Left ventricle myocardium inferior (tissue), 1 donor: Measurements from ENCODE around the gene ASIC2. TPM values are rescaled to one million over a fixed set of nuclear protein-coding genes. Genes with fewer than 3 reads are reported as not detected.

Experiments used
- DNase-seq: peaks from one replicate; pipeline ENCODE4 v3.0.0-alpha.2; 2020
- H3K27ac ChIP-seq: fragments of 200-600 bp; replicated peaks from 2 replicates; pipeline ENCODE4 v1.8.0; 2021
- H3K27me3 ChIP-seq: fragments of 200-600 bp; 2 replicates; pipeline ENCODE4 v1.8.0; 2021; ENCODE audit warnings: low read depth
- H3K36me3 ChIP-seq: fragments of 200-600 bp; 2 replicates; pipeline ENCODE4 v1.8.0; 2021
- H3K4me1 ChIP-seq: fragments of 200-600 bp; 2 replicates; pipeline ENCODE4 v1.8.0; 2021
- H3K4me3 ChIP-seq: fragments of 200-600 bp; 2 replicates; pipeline ENCODE4 v1.8.0; 2021; ENCODE audit warnings: mild to moderate bottlenecking, moderate library complexity
- H3K9me3 ChIP-seq: fragments of 200-600 bp; replicated peaks from 2 replicates; pipeline ENCODE4 v1.8.0; 2021
- intact Hi-C: fragments of 100-400 bp; cut with micrococcal nuclease; formaldehyde crosslinking; loops from one replicate; pipeline ENCODE4 v1.11.0; 2022
- total RNA-seq: library from RNA; stranded (reverse); fragmentation: NEBNext Ultra II Directional; extraction: Animal tissue kit (Norgen Biotek cat#: 25700); gene quantifications from one replicate; pipeline ENCODE4 v1.2.1, GENCODE V29; 2021
- TF ChIP-seq, protein P1 (sequence below): fragments of 200-600 bp; IDR thresholded peaks from 2 replicates; pipeline ENCODE4 v1.8.0; 2021; ENCODE audit warnings: antibody characterized with exemption, mild to moderate bottlenecking, borderline replicate concordance
- donor health status: DM: no; HTN: yes; CAD: no; lungs with severe emphysema.

Gene ASIC2
- total RNA-seq, 1 donor from 2014 or later: not detected

DNA sequence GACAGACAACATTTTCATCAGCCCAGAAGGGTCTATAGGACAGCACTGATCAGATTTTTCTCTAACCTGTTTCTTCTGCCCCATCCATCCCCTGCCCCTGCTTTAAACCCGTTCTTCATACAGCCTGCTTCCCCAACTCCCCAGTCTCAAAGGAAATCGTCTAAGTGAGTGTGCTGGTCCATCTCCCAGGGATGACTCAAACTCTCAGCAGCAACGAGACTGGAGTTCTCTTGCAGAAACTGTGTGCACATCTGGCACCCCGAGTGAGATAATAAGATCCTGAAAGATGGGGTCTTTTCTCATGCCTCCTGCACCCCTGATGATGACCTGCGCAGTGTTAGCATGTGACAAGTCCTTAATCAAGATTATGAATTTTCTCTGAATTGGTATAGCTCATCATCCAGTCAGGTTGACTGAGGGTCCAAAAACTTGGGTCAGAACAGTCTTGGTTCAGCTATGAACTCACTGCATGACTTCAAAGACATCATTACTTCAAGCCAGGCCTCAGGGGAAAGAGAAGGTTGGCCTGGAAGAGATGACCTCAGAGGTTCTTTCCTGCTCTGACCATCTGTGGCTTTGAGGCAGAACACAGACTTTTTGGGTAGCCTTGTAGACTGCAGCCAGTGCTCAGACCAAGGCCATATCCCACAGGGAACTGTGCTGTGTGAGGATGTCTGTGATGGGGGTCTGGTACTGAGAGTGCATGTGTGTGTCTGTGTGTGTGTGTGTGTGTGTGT, 183.6 kb downstream of the ASIC2 start:
- intact Hi-C loops: no loop called here
- H3K9me3 ChIP-seq: no peaks in the 10 kb centered on the region
- H3K36me3 ChIP-seq: no peaks in the 10 kb centered on the region
- TF ChIP-seq, protein P1, sequence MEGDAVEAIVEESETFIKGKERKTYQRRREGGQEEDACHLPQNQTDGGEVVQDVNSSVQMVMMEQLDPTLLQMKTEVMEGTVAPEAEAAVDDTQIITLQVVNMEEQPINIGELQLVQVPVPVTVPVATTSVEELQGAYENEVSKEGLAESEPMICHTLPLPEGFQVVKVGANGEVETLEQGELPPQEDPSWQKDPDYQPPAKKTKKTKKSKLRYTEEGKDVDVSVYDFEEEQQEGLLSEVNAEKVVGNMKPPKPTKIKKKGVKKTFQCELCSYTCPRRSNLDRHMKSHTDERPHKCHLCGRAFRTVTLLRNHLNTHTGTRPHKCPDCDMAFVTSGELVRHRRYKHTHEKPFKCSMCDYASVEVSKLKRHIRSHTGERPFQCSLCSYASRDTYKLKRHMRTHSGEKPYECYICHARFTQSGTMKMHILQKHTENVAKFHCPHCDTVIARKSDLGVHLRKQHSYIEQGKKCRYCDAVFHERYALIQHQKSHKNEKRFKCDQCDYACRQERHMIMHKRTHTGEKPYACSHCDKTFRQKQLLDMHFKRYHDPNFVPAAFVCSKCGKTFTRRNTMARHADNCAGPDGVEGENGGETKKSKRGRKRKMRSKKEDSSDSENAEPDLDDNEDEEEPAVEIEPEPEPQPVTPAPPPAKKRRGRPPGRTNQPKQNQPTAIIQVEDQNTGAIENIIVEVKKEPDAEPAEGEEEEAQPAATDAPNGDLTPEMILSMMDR: no peak
- H3K4me3 ChIP-seq: no peak overlapping the region
- DNase-seq: no peak
- no peak overlapping the region for H3K27ac ChIP-seq
- H3K4me1 ChIP-seq: no peaks in the 10 kb centered on the region
- peaks cover 86% of the 10 kb centered on the region for H3K27me3 ChIP-seq

DNA sequence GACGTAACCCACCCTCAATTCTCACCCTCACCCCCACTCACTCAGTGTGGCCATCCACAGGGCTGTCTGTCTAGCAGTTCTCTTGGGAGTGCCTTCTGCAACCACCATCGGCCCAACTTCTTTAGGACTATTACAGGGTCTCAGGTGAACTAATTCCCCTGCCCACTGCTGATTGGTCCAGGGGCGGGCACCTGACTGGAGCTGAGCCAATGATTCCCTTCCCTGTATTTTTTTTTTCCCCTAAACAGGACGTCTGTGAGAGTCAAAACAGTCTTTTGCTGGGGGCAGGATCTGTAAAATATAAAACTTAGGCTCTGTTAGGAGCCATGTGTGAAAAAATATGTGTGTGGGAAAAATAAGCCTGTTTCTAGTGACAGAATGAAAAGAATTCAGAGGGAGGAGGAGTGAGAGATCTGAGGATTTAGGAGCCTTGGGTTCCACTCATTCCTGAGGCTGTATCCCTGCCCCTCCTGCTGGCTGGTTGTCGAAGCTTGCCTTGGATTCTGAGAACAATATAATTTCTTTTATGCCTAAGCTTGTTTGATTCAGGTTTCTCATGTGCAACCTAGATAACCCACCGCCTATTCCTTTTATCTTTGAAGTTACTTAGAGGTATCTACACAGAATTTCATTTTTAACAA, 186.4 kb downstream of the ASIC2 start:
- no peak for DNase-seq
- intact Hi-C loops: no loop called here
- Histone ChIP-seq H3K4me3 (no peak overlapping the region), H3K27me3 (peaks cover 57% of the 10 kb centered on the region), H3K4me1 (no peaks in the 10 kb centered on the region), H3K36me3 (no peaks in the 10 kb centered on the region), H3K9me3 (no peaks in the 10 kb centered on the region), H3K27ac (no peak overlapping the region)
- TF ChIP-seq, protein P1: no peak

DNA sequence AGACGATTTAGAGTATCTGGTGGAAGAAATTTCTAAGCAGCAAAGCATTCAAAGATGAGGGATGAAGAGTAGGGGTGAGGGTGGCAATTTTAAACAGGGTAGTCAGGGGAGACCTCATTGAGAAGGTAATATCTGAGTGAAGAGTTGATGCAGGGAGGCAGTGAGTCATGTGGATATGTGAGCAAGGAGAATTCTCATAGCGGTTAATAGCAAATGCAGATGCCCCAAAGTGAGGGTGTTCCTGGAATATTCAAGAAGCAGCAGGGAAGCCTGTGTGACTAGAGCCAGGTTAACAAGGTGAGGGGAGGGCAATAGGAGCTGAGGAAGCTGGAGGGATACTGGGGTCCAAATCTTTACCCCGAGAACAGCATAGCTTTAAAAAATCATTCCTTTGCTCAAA, 187.2 kb downstream of the ASIC2 start:
- intact Hi-C loops: no loop called here

DNA sequence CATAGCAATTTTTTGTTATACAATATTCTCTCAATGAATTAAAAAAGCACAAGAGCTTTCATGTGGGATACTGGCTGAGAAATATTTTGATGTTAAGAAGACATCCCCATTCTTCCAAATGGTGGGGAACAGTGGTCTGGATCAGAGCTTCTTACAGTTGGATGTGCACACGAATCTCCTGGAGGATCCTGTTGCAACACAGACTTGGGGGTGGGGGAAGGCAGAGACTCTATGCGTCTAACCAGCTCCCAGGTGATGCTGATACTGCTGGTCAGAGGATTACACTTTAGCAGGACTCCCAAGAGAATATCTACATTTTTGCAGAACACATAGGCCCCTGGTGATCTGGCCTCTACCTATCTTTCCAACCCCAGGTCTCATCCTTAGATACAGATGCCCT, 193.2 kb downstream of the ASIC2 start:
- intact Hi-C loops: no loop called here

More for the DNA sequence above, 187.2 kb downstream of the ASIC2 start:
- peaks cover 50% of the 10 kb centered on the region for H3K27me3 ChIP-seq
- TF ChIP-seq, protein P1: no peak
- DNase-seq: no peak
- H3K27ac ChIP-seq: no peak overlapping the region
- no peaks in the 10 kb centered on the region for H3K9me3 ChIP-seq
- H3K4me3 ChIP-seq: no peak overlapping the region
- no peaks in the 10 kb centered on the region for H3K36me3 ChIP-seq
- no peaks in the 10 kb centered on the region for H3K4me1 ChIP-seq

DNA sequence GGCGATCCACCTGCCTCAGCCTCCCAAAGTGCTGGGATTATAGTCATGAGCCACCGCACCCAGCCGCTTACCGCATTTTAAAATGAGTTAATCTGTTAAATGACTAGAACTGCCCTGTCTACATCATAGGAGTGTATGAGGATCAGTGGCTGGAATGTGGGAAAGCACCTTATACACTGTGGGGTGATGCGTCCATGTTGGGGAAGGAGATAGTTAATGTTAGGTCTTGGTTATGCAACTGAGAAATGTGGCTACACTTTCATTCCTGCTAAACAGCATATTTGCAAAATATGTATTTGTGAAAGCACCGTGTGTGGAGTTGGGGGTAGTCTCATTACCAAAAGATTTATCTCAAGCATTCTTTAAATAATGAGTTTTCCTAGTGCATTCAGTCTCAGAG, 193.8 kb downstream of the ASIC2 start:
- no peak for DNase-seq
- Histone ChIP-seq H3K4me1 (no peaks in the 10 kb centered on the region), H3K36me3 (no peaks in the 10 kb centered on the region), H3K4me3 (no peak overlapping the region), H3K27ac (no peak overlapping the region), H3K27me3 (peaks cover 52% of the 10 kb centered on the region), H3K9me3 (no peaks in the 10 kb centered on the region)
- intact Hi-C loops: no loop called here
- TF ChIP-seq, protein P1: no peak

More for the DNA sequence above, 193.2 kb downstream of the ASIC2 start:
- no peaks in the 10 kb centered on the region for H3K4me1 ChIP-seq
- H3K36me3 ChIP-seq: no peaks in the 10 kb centered on the region
- TF ChIP-seq, protein P1: no peak
- H3K9me3 ChIP-seq: no peaks in the 10 kb centered on the region
- no peak overlapping the region for H3K4me3 ChIP-seq
- H3K27ac ChIP-seq: no peak overlapping the region
- H3K27me3 ChIP-seq: peaks cover 46% of the 10 kb centered on the region
- no peak for DNase-seq
